ENCODE results near the gene VANGL2. TPM values are rescaled to one million over a fixed set of nuclear protein-coding genes. Genes with fewer than 3 reads are reported as not detected.

The VANGL2 gene
- total and polyA plus RNA-seq, 11 donors, result 0.94 to 3.2 (median 1.9) TPM

- TF ChIP-seq CTCF (IDR thresholded peaks at IDR 0.05) (no peak), POLR2A (IDR thresholded peaks at IDR 0.05) (no peak)
- 70 to 75% (median 72%) methylated on average over 7 of the region's 7 CpGs for WGBS, 4 donors
- no peak for ATAC-seq
- Histone ChIP-seq H3K4me3 (no peak overlapping the region), H3K4me1 (peaks cover 0 to 13% (median 0%) of the 10 kb centered on the region in 12 donors), H3K9me3 (no peaks in the 10 kb centered on the region), H3K27ac (no peak overlapping the region), H3K36me3 (no peaks in the 10 kb centered on the region), H3K27me3 (peaks cover 0 to 6% (median 0%) of the 10 kb centered on the region in 9 donors)
- intact Hi-C loops (cut with DNase I), result no loop called here
- no peak for DNase-seq
These were observed 50.9 kb downstream of the VANGL2 start for GRCh38 chr1:160451119-160451858.

DNA sequence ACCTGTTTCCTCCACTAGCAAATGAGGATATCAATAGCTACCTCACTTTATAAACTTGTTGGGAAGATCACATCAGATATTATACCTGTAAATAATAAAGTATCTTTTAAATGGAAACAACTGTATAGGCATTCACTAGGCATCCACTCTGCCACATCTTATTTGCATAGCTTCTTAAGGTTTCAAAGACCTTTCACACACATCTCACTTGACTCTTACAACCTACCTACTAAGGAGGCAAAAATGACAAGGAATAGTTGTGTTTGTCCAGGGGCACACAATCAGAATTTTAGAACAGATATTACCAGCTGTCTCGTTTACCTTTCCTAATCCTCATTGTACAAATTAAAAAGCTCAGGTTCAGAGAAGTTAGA is 51.5 kb downstream of the VANGL2 start:
- Histone ChIP-seq H3K27me3 (peaks cover 0 to 6% (median 0%) of the 10 kb centered on the region in 9 donors), H3K27ac (no peak overlapping the region), H3K4me3 (no peak overlapping the region), H3K9me3 (no peaks in the 10 kb centered on the region), H3K4me1 (peaks cover 0 to 9% (median 0%) of the 10 kb centered on the region in 12 donors), H3K36me3 (no peaks in the 10 kb centered on the region)
- ATAC-seq (no peak), DNase-seq (no peak)
- TF ChIP-seq CTCF (IDR thresholded peaks at IDR 0.05) (no peak), POLR2A (IDR thresholded peaks at IDR 0.05) (no peak)
- WGBS, 4 donors, result 73 to 87% (median 78%) methylated on average over 1 of the region's 1 CpG
- intact Hi-C loops (cut with DNase I), result no loop called here

GRCh38 chr1:160453443-160453842 is 53.1 kb downstream of the VANGL2 start:
- no peaks in the 10 kb centered on the region for H3K36me3 ChIP-seq
- peaks cover 0 to 6% (median 0%) of the 10 kb centered on the region in 9 donors for H3K27me3 ChIP-seq
- no peaks in the 10 kb centered on the region for H3K9me3 ChIP-seq
- ATAC-seq, result no peak
- H3K27ac ChIP-seq, result no peak overlapping the region
- intact Hi-C loops (cut with DNase I), result no loop called here
- 72 to 81% (median 74%) methylated on average over 7 of the region's 7 CpGs for WGBS, 4 donors
- DNase-seq, result no peak
- no peak overlapping the region for H3K4me3 ChIP-seq
- no peaks in the 10 kb centered on the region for H3K4me1 ChIP-seq
- TF ChIP-seq POLR2A (IDR thresholded peaks at IDR 0.05) (no peak), CTCF (IDR thresholded peaks at IDR 0.05) (no peak)

DNA sequence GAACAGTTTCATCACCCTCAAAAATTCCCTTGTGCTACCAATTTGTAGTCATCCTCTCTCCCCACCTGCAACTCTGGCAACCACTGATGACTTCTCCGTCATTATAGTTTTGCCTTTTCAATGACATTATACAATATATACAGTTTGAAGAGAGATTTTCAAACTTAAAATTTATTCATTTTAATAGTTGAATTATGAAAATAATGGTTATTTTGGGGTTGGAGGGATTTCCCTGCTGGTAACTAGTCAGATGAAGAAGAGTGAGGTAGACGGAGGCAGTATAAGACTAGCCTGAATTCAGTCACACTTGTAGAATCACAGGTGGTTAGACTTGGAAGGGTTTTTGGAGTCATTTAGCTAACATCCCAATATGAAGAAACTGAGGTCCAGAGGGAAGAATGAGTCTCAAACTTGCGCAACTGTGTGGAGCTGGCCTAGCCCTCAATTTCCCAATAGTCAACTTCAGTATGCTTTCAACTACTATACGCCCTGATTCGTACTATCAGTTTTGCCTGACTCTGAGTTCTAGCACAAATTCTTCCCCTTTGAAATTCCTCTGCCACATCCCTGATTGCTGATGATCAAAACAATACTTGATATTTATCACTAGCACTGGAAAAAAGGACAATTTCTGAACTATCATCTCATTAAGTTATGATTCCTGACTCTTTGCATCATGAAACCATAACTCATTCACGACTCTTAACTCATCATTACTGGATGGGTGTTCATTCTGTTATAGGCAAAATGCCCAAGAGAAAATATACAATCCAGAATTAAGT is 54.2 kb downstream of the VANGL2 start:
- no peak overlapping the region for H3K4me3 ChIP-seq
- TF ChIP-seq POLR2A (IDR thresholded peaks at IDR 0.05) (no peak), CTCF (IDR thresholded peaks at IDR 0.05) (no peak)
- intact Hi-C loops (cut with DNase I), result no loop called here
- WGBS, 4 donors, result 90 to 93% (median 92%) methylated on average over 6 of the region's 6 CpGs
- H3K27ac ChIP-seq, result no peak overlapping the region
- H3K36me3 ChIP-seq, result no peaks in the 10 kb centered on the region
- no peaks in the 10 kb centered on the region for H3K27me3 ChIP-seq
- no peaks in the 10 kb centered on the region for H3K4me1 ChIP-seq
- H3K9me3 ChIP-seq, result no peaks in the 10 kb centered on the region
- DNase-seq (no peak), ATAC-seq (no peak)
